HG02571 (cell line): Measurements from ENCODE around the gene TAF1B.

ENCODE experiments used
- ATAC-seq: cut with Tn5 transposase; IDR thresholded peaks from one replicate; pipeline ENCODE4 v1.9.1; 2021; ENCODE audit warnings: mild to moderate bottlenecking, moderate library complexity; ENCODE audit not compliant: unreplicated experiment

Gene TAF1B

DNA sequence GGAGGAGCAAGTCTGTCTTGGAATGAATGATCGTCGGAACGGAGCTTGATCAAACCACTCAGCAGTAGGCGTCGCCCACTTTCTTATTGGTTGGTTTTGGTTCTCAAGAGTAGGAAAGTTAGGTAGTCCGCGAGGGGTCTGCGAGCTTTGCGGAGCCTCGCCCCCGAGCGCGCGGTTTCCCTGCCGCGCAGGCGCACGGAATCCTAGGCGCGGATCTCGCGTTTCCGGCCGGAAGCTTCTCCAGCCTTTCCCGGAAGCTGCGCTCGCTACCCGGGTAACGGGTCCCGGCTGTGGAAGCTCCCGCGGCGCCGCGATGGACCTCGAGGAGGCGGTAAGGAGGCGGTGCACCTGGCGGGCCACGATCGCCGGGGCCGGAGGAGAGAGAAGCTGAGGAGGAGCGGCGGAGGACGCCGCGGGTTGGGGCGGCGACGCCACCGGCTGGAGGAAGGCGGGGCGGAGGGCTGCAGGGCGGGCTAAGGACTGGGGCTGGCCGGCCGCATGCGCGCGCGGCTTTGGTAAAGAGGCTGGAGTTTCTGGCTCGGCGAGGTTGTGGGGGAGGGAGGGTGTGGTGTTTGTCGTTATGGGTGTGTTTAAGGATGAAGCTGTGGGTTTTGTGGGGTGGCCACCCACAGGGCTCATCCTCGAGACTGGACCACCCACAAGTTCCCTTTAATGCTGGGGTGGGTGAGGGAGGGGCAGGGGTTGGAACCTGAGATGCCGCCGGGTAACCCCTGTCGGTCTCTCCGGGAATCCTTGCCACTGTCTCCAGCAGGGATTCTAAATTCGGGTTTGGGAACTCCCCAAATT lies at the start of gene TAF1B:
Gene TAF1B (plus strand): TSS at position 246 of the 807 bp plus-strand sequence. CDS start 68 bp downstream, at position 314.
- ATAC-seq = peak; percentile 89

GRCh38 chr2:9793918-9794717 lies 49.2 kb upstream of the TAF1B start:
- ATAC-seq = no peak

DNA sequence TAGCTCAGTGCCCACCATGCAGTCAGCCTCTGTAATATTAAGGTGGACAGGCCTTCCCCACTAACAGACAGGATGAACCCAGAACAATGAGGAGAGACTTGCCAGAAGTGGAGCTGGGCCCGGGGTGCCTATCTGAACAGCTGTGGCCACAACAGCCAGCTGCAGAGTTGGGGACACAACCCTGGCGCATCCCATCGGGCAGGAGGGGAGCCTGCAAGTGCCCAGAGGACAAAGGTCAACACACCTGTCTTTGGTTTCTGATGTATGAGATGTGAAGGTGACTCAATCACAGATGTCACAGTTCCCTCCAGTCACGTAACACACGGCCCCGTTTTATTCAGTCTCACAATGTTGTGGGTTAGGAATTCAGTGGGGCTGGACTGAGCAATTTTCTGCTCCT lies 48.2 kb upstream of the TAF1B start:
- no peak for ATAC-seq

GRCh38 chr2:9796056-9797010 lies 46.9 kb upstream of the TAF1B start:
- no peak for ATAC-seq

DNA sequence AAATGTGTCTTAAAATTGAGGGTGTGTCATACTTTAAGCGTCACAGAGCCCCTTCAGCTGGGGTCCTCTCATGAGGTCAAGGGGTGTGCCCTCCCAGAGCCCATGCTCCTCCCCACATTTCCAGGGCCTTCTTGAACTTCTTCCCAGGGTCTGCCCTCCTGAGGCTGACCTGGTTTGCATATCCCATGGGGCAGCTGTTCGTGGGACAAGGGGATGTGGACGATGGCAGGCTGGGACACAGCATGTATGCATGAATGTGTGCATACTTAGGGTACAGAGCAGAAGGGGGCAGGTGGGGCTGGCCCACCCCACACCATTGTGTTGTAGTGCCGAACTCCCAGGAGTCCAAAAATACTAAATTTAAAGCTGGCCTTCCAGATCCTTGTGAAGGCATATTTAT lies 46.2 kb upstream of the TAF1B start:
- no peak for ATAC-seq

DNA sequence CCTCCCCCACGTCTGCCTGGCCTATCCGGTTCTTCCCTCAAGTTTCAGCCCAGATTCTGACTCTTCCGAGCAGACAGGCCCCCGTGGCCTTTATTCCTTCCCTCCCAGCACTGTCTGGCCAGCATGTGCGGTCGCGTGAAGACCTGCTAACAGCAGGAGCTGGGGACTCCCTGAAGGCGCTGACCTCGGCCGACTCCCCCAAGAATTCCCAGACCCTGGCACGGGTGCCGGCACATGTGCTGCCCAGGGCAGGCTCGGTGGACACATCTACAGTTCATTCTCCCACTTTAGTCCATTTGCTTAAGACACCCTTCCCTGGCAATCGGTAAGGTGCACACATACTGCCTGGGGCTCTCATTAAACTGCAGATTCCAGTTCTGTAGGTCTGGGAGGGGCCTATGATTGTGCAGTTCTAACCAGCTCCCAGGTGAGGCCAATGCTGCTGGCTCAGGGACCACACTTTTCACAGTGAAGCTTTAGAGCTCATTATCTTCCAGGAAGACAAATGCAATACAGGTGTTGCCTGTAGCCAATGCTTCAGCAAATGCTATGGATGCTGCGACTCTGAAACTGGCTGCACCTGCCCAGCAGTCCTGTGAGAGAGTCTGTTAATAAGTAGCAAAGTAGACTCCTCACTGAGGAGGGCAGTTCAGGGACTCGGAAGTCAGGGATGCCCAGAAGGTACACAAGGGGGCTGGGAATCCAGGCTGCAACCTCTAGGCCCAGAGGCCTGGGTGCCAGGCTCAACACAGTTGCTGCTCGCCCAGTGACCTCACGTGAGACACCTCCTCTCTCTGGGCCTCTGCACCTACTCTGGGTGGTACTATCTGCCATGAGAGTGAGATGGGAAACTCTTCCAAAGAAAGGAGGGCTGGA lies 45.4 kb upstream of the TAF1B start:
- ATAC-seq = no peak

- no peak for ATAC-seq
Measured at GRCh38 chr2:9799011-9799596, 44.2 kb upstream of the TAF1B start.

- peak; percentile 69 for ATAC-seq
Measured at GRCh38 chr2:9799729-9800632, 43.3 kb upstream of the TAF1B start.

DNA sequence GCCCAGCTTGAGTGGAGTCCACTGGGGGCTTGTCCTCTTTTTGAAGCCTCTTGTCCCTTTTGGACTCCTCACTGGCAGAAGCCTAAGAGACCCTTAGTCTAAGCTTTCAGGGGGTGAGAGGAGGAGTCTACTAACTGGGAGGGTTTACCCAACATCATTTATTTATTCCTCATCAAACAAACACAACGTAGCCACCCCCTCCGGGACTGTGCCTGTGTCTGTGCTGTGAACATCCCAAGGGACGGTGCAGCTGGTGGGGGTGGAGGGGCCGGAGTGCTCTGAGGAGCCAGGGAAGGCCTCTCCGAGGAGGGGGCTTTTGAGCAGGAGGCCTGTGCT lies 42.7 kb upstream of the TAF1B start:
- ATAC-seq = no peak

GRCh38 chr2:9800975-9801726 lies 42.1 kb upstream of the TAF1B start:
- ATAC-seq = no peak

GRCh38 chr2:9802576-9802993 lies 40.7 kb upstream of the TAF1B start:
- no peak for ATAC-seq

DNA sequence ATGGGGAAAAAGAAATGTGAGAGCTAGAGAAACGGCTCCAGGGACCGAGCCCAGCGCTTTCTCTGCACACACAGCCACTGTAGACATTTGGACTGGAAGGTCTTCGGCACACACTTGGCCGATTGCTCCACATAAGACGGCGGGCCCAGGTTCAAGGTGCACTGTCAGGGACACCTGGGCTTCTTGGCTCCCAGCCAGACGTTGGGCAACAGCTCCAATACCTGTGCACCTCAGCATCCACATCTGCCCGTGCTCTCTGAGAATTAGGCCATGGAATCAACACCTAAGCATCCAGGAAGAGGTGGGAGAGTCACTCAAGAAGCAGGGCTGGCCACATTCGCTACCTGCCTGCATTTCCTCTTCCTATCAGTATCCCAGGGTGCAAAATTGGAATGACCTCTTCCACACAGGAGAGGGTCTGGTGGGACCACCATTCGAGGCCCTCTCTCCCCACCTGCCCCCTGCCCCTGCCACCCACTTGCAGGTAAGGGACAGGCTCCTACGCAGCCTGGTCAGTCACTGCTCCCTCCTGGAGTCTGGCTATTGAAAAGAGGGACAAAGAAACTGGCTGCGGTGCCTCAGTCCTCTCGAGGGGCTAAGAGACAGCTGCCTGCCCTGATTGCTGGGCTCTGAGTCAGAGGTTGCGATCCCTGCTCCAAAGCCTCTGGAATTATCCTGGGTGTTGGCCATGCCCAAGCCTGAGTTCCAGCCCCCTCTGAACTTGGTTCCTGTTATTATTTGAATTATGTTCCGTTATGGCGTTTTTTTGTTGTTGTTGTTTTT lies 40.1 kb upstream of the TAF1B start:
- no peak for ATAC-seq

DNA sequence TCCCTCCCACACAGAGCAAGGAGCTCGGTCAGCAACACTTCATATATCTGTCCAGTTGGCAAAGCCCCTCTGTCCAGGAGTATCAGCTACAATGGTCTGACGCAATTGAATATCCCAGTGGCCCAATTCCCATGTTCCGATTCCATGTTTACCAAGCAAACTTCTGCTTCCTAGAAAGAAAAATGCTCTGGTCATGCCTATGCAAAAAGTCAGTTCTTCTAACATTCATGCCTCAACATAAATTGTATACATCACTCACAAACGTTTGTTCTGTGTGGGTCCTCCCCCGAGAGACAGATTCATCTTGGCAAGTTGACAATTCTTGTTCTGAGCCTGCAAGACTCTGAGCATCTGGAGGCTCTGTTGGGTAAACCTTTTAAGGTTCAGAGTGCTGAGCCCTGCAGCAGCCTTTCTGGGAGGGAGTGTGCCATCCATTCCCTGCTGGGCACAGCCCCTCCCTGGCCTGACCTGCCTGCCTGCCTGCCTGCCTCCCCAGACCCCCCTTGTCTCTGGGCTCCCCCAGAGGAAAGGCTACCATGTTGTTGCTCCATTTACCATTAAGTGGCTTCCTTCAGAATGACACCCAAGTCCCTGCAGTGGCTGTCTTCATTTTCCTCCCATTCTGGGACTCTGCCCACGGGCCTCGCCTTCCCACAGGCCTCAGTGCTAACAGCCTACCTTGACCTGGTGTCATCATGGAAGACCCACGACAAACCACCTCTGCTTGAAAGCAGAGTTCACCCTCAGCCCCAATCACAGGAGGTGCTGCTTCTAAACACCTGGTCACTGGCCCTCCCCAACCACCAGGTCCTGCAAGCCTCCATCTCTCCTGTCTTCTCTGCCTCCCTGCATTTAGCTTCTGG lies 37.6 kb upstream of the TAF1B start:
- ATAC-seq = no peak

GRCh38 chr2:9806298-9806610 lies 37.0 kb upstream of the TAF1B start:
- no peak for ATAC-seq

DNA sequence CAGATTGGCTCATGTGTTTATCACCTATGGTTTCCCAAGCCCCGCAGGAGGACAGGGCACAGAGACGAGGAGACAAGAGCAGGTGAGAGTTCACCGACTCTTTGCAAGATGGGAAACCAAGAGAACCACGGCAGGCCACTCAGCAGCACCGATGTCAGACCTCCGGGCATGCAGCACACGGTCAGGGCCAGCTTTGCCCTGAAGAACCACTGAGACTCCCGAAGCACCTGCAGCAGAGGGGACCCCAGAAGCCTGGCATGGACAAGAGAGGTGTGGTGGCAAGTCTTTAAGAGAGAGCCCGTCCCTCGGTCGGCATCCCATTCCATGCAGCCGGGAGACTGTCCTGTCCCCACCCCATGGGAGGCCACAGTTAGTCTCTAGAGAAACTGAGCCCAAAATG lies 36.6 kb upstream of the TAF1B start:
- no peak for ATAC-seq

- no peak for ATAC-seq
Measured at GRCh38 chr2:9807056-9807455, 36.2 kb upstream of the TAF1B start.
